Prostate gland (tissue), 2 donors: ENCODE data around the gene PRELID1. TPM values are rescaled to one million over a fixed set of nuclear protein-coding genes. Genes with fewer than 3 reads are reported as not detected.

Experiments
- DNase-seq: peaks from one replicate; pipeline ENCODE4 v3.0.0-alpha.2; 2019; ENCODE audit warnings: low spot score
- H3K27ac ChIP-seq, 2 donors: fragments of 200-600 bp; sonication (generic); 2 replicates each; pipeline ENCODE4 v1.5.1; 2017 to 2019
- H3K27me3 ChIP-seq: fragments of 200-600 bp; sonication (generic); replicated peaks from 2 replicates; pipeline ENCODE4 v1.5.1; 2019; ENCODE audit not compliant: insufficient read depth
- H3K36me3 ChIP-seq, 2 donors: fragments of 200-600 bp; sonication (generic); 1 replicate in 1 of 2; 2 replicates in 1 of 2; pipeline versions ENCODE4 v1.5.1 to v1.8.1; 2017 to 2019
- H3K4me1 ChIP-seq: fragments of 200-600 bp; sonication (generic); replicated peaks from 2 replicates; pipeline ENCODE4 v1.5.1; 2019
- H3K4me3 ChIP-seq, 2 donors: fragments of 200-600 bp; sonication (generic); 2 replicates each; pipeline ENCODE4 v1.5.1; 2017 to 2019
- H3K9me3 ChIP-seq: fragments of 200-600 bp; sonication (generic); 2 replicates; pipeline ENCODE4 v1.5.1; 2017
- POLR2A ChIP-seq: fragments of 450-650 bp; IDR thresholded peaks from one replicate; pipeline ENCODE4 v1.6.1; 2016; ENCODE audit warnings: antibody characterized with exemption, mild to moderate bottlenecking
- POLR2AphosphoS5 ChIP-seq: sonication (generic); formaldehyde crosslinking; IDR thresholded peaks from one replicate; pipeline ENCODE4 v1.6.1; 2017; ENCODE audit warnings: antibody characterized with exemption
- WGBS: methylation state at CpG from one replicate; pipeline ENCODE4 v1.1.5; 2018; 5-methylcytosine and 5-hydroxymethylcytosine counted together
- intact Hi-C: fragments of 100-400 bp; cut with DNase I; formaldehyde crosslinking; loops from one replicate; pipeline ENCODE4 v1.14.2; 2022
- total RNA-seq, 2 donors: library from RNA; depleted of rRNA; stranded (reverse); fragments of >200 nt; gene quantifications; one replicate each; pipeline ENCODE4 v1.1.0, GENCODE V29; 2016
- TF ChIP-seq, protein P1 (sequence below), 4 experiments: fragments of 200-600 bp in 2 of 4; fragments of 450-650 bp in 2 of 4; sonication (generic) in 2 of 4; IDR thresholded peaks; 1 replicate in 3 of 4; 2 replicates in 1 of 4; pipeline ENCODE4 v1.5.1; 2016 to 2019; ENCODE audit warnings: antibody characterized with exemption in 4 of 4, mild to moderate bottlenecking in 2 of 4, moderate library complexity in 2 of 4

PRELID1 gene
- total RNA-seq, 2 donors from 2014 or later = 76.5 to 95.8 TPM

DNA sequence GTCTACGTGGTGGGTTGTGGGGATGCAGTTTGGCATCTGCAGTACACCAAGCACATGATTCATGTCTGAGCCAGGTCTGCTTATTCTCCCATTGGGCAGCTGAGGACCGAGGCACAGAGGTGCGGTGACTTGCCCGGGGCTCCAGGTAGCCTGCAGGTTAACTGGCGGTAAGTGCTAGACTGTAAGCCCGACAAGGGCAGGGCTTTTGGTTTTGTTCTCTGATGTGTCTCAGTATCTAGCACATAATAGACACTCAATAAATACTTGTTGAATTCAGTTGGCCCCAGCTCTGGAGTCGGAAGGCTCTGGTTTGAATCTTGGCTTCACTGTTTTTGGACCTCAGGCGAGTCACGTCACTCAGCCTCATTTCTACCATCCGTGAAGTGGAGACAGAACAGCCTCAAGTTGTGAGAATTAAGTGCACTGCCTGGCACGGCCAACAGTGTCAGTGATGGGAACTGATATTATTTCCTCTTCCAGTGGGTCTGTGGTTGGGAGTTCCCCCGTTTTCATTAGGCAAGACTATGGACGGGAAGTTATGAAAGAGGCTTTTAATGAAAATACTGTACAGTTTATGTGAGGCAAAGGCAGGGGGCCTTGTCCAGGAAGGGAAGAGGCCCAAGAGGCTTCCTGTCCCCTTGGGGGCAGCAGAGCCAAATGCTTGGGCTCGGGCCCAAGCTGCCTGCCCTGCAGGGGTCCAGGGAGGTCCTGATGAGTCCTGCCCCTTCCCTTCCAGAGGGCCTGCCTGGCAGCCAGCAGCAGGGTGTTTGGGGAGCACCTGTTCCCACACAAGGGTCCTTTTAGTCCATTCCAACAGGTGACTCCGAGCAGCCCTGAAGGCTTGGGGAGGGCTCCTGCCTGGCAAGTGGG is 3.3 kb downstream of the PRELID1 start:
- TF ChIP-seq POLR2A (no peak), POLR2AphosphoS5 (no peak)
- TF ChIP-seq, protein P1, sequence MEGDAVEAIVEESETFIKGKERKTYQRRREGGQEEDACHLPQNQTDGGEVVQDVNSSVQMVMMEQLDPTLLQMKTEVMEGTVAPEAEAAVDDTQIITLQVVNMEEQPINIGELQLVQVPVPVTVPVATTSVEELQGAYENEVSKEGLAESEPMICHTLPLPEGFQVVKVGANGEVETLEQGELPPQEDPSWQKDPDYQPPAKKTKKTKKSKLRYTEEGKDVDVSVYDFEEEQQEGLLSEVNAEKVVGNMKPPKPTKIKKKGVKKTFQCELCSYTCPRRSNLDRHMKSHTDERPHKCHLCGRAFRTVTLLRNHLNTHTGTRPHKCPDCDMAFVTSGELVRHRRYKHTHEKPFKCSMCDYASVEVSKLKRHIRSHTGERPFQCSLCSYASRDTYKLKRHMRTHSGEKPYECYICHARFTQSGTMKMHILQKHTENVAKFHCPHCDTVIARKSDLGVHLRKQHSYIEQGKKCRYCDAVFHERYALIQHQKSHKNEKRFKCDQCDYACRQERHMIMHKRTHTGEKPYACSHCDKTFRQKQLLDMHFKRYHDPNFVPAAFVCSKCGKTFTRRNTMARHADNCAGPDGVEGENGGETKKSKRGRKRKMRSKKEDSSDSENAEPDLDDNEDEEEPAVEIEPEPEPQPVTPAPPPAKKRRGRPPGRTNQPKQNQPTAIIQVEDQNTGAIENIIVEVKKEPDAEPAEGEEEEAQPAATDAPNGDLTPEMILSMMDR (IDR thresholded peaks at IDR 0.05) = no peak
- WGBS = 72% methylated on average over 15 of the region's 15 CpGs
- Histone ChIP-seq H3K4me3 (no peak overlapping the region), H3K27me3 (no peaks in the 10 kb centered on the region), H3K9me3 (no peaks in the 10 kb centered on the region), H3K4me1 (peaks cover 18% of the 10 kb centered on the region), H3K36me3 (peaks cover 0 to 3% of the 10 kb centered on the region in 2 donors), H3K27ac (no peak overlapping the region)
- intact Hi-C loops = loop anchor here (5.0 kb wide), 1 partner anchor 195 kb away; no protein-coding TSS in a partner anchor
- no peak for DNase-seq

- 86% methylated on average over 34 of the region's 43 CpGs for WGBS
- Histone ChIP-seq H3K4me3 (no peak overlapping the region), H3K27me3 (no peaks in the 10 kb centered on the region), H3K36me3 (peaks cover 0 to 3% of the 10 kb centered on the region in 2 donors), H3K4me1 (peaks cover 11% of the 10 kb centered on the region), H3K9me3 (no peaks in the 10 kb centered on the region), H3K27ac (no peak overlapping the region)
- no peak for DNase-seq
- TF ChIP-seq POLR2A = no peak
- TF ChIP-seq POLR2AphosphoS5 = no peak
- TF ChIP-seq, protein P1 (IDR thresholded peaks at IDR 0.05) = no peak
- intact Hi-C loops = loop anchor here (5.0 kb wide), 1 partner anchor 195 kb away; no protein-coding TSS in a partner anchor
Measured at GRCh38 chr5:177307544-177308363, 4.2 kb downstream of the PRELID1 start.

DNA sequence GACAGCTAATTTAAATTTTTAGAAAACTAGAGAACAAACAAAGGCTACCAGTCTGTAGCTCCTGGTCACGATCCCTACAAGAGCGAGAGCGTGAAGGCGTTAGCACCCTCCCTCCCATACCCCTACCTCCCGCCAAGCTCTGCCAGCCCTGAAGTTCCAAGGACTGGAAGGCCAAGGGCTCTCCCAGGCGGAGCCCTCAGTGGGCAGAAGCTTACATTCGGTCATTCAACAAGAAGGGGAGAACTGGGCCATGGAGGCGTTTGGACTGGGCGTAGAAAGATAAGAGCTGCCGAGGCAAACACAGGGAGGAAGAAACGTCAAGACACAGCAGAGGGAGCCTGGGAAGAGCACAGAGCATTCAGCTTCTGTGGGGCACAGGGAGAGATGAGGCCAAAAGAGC is 5.1 kb downstream of the PRELID1 start:
- Histone ChIP-seq H3K4me3 (no peak overlapping the region), H3K27me3 (no peaks in the 10 kb centered on the region), H3K9me3 (no peaks in the 10 kb centered on the region), H3K4me1 (peaks cover 11% of the 10 kb centered on the region), H3K36me3 (peaks cover 0 to 3% of the 10 kb centered on the region in 2 donors), H3K27ac (no peak overlapping the region)
- DNase-seq = no peak
- TF ChIP-seq, protein P1 (IDR thresholded peaks at IDR 0.05) = no peak
- TF ChIP-seq POLR2A = no peak
- TF ChIP-seq POLR2AphosphoS5 = no peak
- intact Hi-C loops = loop anchor here (5.0 kb wide), 1 partner anchor 196 kb away; no protein-coding TSS in a partner anchor
- 89% methylated on average over 11 of the region's 11 CpGs for WGBS

GRCh38 chr5:177309351-177310191 is 6.0 kb downstream of the PRELID1 start:
- Histone ChIP-seq H3K27ac (no peak overlapping the region), H3K36me3 (peaks cover 0 to 3% of the 10 kb centered on the region in 2 donors), H3K9me3 (no peaks in the 10 kb centered on the region), H3K4me3 (no peak overlapping the region), H3K27me3 (no peaks in the 10 kb centered on the region), H3K4me1 (peaks cover 11% of the 10 kb centered on the region)
- intact Hi-C loops = loop anchor here (5.0 kb wide), 2 partner anchors 48 to 197 kb away; partner anchors contain the start of gene RGS14
- DNase-seq = peak; percentile 65
- WGBS = 57% methylated on average over 10 of the region's 10 CpGs
- TF ChIP-seq, protein P1 (IDR thresholded peaks at IDR 0.05) = peak; percentile 46 to 79 (median 66)
- TF ChIP-seq POLR2AphosphoS5 (peak; percentile 15), POLR2A (no peak)
